ENCODE results near the gene ZYG11A.

The ZYG11A gene

DNA sequence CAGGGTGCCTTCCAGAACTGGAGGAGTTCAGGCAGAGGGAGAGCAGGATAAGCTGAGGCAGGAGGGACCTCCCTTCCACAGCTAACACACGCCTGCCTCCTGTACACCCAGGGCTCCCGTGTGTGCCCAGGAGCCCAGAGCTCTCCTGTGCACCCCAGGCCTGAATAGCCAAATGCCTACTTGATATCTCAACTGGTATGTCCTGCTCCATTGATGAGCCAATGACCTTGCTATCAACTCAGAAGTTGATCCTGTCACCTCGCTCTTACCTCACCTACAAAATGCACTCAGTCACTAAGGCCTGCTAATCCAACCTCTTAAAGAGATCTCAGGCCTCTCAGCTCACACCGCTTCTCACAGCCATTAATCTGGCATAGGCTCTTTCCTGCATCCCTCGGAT lies 71.9 kb downstream of the ZYG11A start:
- no peak for TF ChIP-seq CTCF (IDR thresholded peaks at IDR 0.05; ENCODE audit: extremely low read depth, missing control alignments)
- DNase-seq (ENCODE audit: low spot score): no peak

DNA sequence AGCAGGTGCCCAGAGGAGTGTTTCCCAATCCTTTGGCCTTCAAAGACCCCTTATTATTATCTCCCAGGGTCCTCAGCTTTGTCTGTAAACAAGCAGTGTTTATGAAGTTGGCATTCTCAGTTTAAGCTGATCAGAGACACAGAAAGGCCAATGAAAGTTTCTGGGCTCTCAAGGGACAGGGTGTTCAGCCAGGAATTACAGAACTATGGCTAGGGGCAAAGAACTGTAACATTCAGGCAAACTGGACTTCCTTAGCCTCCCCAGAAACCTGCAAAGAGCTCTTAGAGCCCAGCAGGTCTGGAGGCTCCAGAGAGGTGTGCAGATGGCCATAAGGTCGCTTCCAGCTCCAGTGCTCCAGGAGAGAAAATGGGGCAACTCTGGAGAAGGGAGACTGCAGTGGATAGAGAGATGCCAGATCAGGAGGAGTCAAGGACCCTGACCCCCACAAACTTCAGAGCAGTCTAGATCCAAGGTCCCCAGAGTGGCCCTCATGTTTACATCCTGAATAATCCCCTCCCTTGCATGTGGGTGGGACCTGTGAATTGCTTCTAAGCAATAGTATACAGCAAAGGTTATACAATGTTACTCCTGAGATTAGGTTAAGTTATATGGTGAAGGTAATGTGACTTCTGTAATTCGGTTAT lies 72.8 kb downstream of the ZYG11A start:
- DNase-seq (ENCODE audit: low spot score): no peak

DNA sequence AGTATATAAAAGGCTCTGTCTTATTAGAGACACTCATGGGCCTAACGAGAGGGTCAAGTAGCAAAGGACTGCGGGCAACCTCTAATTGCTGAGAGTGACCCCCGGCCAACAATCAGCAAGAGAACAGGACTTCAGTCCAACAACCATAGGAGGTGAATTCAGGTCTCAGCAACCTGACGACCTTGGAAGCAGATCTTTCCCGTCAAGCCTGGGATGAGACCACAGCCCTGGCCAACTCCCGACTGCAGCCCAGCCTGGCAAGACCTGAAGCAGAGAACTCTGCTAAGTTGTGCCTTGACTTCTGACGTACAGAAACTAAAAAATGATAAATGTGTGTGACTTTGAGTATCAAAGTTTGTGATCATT lies 73.3 kb downstream of the ZYG11A start:
- TF ChIP-seq CTCF (IDR thresholded peaks at IDR 0.05; ENCODE audit: extremely low read depth, missing control alignments): no peak
- DNase-seq (ENCODE audit: low spot score): no peak

More for the DNA sequence above, 72.8 kb downstream of the ZYG11A start:
- TF ChIP-seq CTCF (IDR thresholded peaks at IDR 0.05; ENCODE audit: extremely low read depth, missing control alignments): no peak

DNA sequence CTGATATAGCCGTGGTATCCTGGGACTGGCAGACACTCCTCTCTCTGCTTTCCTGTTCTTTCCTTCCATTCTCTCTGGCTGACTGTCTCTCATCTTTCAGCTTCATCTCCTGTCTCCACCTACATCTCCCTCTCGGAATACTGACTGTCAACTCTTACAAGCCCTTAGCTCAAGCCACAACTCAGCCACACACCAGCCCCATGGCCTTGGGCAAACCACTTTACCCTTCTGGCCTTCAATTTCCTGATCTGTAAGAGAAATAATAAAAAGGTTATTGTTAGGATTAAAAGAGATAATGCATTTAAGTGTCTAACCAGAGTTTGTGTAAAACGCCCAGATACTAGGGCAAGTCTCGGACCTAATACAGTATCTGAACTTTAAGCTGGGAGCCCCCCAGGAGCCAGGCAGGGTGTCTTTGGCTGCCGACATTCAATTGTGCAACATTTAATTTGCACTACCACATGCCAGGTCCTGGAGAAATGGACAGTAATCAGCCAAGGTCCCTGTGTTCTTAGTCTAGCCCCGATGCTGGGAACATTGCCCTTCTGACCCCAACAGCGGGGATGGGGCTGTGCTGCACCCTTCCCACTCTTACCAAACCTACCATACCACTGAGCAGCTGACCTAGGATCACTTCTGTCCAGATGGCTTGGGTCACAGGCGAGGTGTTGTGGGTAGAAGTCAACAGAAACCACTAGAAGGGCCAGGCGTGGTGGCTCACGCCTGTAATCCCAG lies 73.8 kb downstream of the ZYG11A start:
- no peak for DNase-seq (ENCODE audit: low spot score)
- TF ChIP-seq CTCF (IDR thresholded peaks at IDR 0.05; ENCODE audit: extremely low read depth, missing control alignments): no peak

GRCh38 chr1:52917156-52917555 lies 74.6 kb downstream of the ZYG11A start:
- DNase-seq (ENCODE audit: low spot score): no peak
- no peak for TF ChIP-seq CTCF (IDR thresholded peaks at IDR 0.05; ENCODE audit: extremely low read depth, missing control alignments)

- DNase-seq (ENCODE audit: low spot score): no peak
- TF ChIP-seq CTCF (IDR thresholded peaks at IDR 0.05; ENCODE audit: extremely low read depth, missing control alignments): no peak
Observed at GRCh38 chr1:52917581-52917980, 75.0 kb downstream of the ZYG11A start.

GRCh38 chr1:52918201-52918600 lies 75.6 kb downstream of the ZYG11A start:
- no peak for DNase-seq (ENCODE audit: low spot score)
- TF ChIP-seq CTCF (IDR thresholded peaks at IDR 0.05; ENCODE audit: extremely low read depth, missing control alignments): no peak

All from GM20000 (cell line).